ENCODE data around the gene ZMYND11.

Gene ZMYND11

GRCh38 chr10:137031-137430 lies 1.8 kb downstream of the ZMYND11 start (continued):
- TF ChIP-seq ZFHX2 (tag by site-specific recombination; conservative IDR thresholded peaks at IDR 0.05) (no peak), ZNF19 (tag by site-specific recombination; IDR thresholded peaks at IDR 0.05; ENCODE audit: low read depth) (no peak), ZBTB26 (tag by site-specific recombination; optimal IDR thresholded peaks at IDR 0.05) (no peak), ZFP3 (tag by site-specific recombination; IDR thresholded peaks at IDR 0.05; ENCODE audit: low read depth) (no peak), ZNF274 (IDR thresholded peaks at IDR 0.05; ENCODE audit: low read length) (no peak), ZNF274 (tag by site-specific recombination; IDR thresholded peaks at IDR 0.05; ENCODE audit: borderline replicate concordance) (no peak), ZSCAN30 (tag by site-specific recombination; IDR thresholded peaks at IDR 0.05) (0 out of 2 replicates have a peak, but pooled peaks have one; percentile 1), TCF7L2 (IDR thresholded peaks at IDR 0.05; ENCODE audit: borderline replicate concordance, low read depth, low read length) (no peak), ZSCAN16 (tag by site-specific recombination; IDR thresholded peaks at IDR 0.05) (peak; percentile 77; the same call in 1 of the 2 replicates), ZNF843 (tag by site-specific recombination; IDR thresholded peaks at IDR 0.05) (no peak), ZNF600 (tag by site-specific recombination; IDR thresholded peaks at IDR 0.05) (peak; percentile 21; the same call in 1 of the 2 replicates), ZNF132 (tag by site-specific recombination; IDR thresholded peaks at IDR 0.05; ENCODE audit: borderline replicate concordance) (no peak)
- TF ChIP-seq, protein P1, sequence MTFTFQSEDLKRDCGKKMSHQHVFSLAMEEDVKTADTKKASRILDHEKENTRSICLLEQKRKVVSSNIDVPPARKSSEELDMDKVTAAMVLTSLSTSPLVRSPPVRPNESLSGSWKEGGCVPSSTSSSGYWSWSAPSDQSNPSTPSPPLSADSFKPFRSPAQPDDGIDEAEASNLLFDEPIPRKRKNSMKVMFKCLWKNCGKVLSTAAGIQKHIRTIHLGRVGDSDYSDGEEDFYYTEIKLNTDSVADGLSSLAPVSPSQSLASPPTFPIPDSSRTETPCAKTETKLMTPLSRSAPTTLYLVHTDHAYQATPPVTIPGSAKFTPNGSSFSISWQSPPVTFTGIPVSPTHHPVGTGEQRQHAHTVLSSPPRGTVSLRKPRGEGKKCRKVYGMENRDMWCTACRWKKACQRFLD (tag by site-specific recombination; IDR thresholded peaks at IDR 0.05) = no peak

GRCh38 chr10:137606-138005 lies 2.4 kb downstream of the ZMYND11 start:
- TF ChIP-seq ZNF596 (tag by site-specific recombination; IDR thresholded peaks at IDR 0.05) (no peak), ZNF629 (tag by site-specific recombination; IDR thresholded peaks at IDR 0.05) (no peak), ZNF366 (tag by site-specific recombination; conservative IDR thresholded peaks at IDR 0.05) (0 out of 2 replicates have a peak, but pooled peaks have one; percentile 17), SCRT1 (tag by site-specific recombination; IDR thresholded peaks at IDR 0.05; ENCODE audit: borderline replicate concordance) (no peak), FEZF1 (tag by site-specific recombination; IDR thresholded peaks at IDR 0.05) (peak; percentile 24; the same call in 1 of the 2 replicates), ZNF280C (tag by site-specific recombination; IDR thresholded peaks at IDR 0.05) (no peak), WT1 (tag by site-specific recombination; IDR thresholded peaks at IDR 0.05) (no peak)
- TF ChIP-seq, protein P2, sequence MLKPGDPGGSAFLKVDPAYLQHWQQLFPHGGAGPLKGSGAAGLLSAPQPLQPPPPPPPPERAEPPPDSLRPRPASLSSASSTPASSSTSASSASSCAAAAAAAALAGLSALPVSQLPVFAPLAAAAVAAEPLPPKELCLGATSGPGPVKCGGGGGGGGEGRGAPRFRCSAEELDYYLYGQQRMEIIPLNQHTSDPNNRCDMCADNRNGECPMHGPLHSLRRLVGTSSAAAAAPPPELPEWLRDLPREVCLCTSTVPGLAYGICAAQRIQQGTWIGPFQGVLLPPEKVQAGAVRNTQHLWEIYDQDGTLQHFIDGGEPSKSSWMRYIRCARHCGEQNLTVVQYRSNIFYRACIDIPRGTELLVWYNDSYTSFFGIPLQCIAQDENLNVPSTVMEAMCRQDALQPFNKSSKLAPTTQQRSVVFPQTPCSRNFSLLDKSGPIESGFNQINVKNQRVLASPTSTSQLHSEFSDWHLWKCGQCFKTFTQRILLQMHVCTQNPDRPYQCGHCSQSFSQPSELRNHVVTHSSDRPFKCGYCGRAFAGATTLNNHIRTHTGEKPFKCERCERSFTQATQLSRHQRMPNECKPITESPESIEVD (tag by site-specific recombination; IDR thresholded peaks at IDR 0.05) = peak; percentile 64
- no peak overlapping the region for H3K4me3 ChIP-seq (ENCODE audit: low read depth, low read length)
- no peaks in the 10 kb centered on the region for H3K9me3 ChIP-seq (ENCODE audit: control insufficient read depth, insufficient read depth, low read depth, low read length)
- H3K4me1 ChIP-seq (ENCODE audit: control insufficient read depth, insufficient read depth, low read length) = peaks cover 38% of the 10 kb centered on the region
- ChIA-PET POLR2A (no interaction called here), CTCF (no interaction called here)
- H3K27ac ChIP-seq (ENCODE audit: extremely low read depth, low read depth, low read length) = no peak overlapping the region
- H3K36me3 ChIP-seq (ENCODE audit: control insufficient read depth in 2 of 2, insufficient read depth in 1 of 2, low read length in 2 of 2) = no peaks in the 10 kb centered on the region
